A549 (cell line): ENCODE data around the gene PGPEP1.
"Not testable (repeated sequence)": the region's sequence is repeated elsewhere in the genome, so short reads cannot be mapped to it uniquely, and the experiment has no call there.

Source experiments
- CBX2 ChIP-seq: fragments of 200-600 bp; sonication (generic); IDR thresholded peaks from 2 replicates; pipeline ENCODE4 v1.6.1; 2016; ENCODE audit warnings: low read depth, mild to moderate bottlenecking, borderline replicate concordance
- EP300 ChIP-seq, 2 experiments: fragments of >200 bp; sonication (Bioruptor Twin); formaldehyde crosslinking; IDR thresholded peaks; 2 replicates in 1 of 2; 3 replicates in 1 of 2; pipeline ENCODE4 v1.6.1; 2016 to 2017
- PHF8 ChIP-seq: fragments of 200-600 bp; sonication (generic); IDR thresholded peaks from 2 replicates; pipeline ENCODE4 v1.6.1; 2016; ENCODE audit warnings: low read depth, mild to moderate bottlenecking, antibody characterized with exemption, moderate library complexity, borderline replicate concordance
- TF ChIP-seq, protein P1 (sequence below): fragments of >200 bp; sonication (Bioruptor Twin); formaldehyde crosslinking; IDR thresholded peaks from 3 replicates; pipeline ENCODE4 v1.5.1; 2016
- TF ChIP-seq, protein P2 (sequence below): fragments of 200-600 bp; sonication (generic); IDR thresholded peaks from 2 replicates; pipeline ENCODE4 v1.6.1; 2016; ENCODE audit warnings: antibody characterized with exemption, mild to moderate bottlenecking, moderate library complexity

DNA sequence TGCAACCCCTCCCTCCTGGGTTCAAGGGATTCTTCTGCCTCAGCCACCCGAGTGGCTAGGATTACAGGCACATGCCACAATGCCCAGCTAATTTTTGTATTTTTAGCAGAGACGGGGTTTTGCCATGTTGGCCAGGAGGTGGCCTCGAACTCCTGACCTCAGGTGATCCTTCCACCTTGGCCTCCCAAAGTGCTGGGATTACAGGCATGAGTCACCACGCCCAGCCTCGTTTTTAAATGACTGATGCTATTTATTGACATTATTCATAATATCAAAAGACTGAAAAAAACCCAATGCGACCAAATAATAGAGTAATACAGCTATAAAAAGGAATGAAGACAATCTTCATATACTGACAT lies 16.0 kb upstream of the PGPEP1 start:
- not testable (repeated sequence) for TF ChIP-seq CBX2; PHF8; EP300 (IDR thresholded peaks at IDR 0.05)
- TF ChIP-seq, protein P1, sequence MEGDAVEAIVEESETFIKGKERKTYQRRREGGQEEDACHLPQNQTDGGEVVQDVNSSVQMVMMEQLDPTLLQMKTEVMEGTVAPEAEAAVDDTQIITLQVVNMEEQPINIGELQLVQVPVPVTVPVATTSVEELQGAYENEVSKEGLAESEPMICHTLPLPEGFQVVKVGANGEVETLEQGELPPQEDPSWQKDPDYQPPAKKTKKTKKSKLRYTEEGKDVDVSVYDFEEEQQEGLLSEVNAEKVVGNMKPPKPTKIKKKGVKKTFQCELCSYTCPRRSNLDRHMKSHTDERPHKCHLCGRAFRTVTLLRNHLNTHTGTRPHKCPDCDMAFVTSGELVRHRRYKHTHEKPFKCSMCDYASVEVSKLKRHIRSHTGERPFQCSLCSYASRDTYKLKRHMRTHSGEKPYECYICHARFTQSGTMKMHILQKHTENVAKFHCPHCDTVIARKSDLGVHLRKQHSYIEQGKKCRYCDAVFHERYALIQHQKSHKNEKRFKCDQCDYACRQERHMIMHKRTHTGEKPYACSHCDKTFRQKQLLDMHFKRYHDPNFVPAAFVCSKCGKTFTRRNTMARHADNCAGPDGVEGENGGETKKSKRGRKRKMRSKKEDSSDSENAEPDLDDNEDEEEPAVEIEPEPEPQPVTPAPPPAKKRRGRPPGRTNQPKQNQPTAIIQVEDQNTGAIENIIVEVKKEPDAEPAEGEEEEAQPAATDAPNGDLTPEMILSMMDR: not testable (repeated sequence)
- TF ChIP-seq, protein P2, sequence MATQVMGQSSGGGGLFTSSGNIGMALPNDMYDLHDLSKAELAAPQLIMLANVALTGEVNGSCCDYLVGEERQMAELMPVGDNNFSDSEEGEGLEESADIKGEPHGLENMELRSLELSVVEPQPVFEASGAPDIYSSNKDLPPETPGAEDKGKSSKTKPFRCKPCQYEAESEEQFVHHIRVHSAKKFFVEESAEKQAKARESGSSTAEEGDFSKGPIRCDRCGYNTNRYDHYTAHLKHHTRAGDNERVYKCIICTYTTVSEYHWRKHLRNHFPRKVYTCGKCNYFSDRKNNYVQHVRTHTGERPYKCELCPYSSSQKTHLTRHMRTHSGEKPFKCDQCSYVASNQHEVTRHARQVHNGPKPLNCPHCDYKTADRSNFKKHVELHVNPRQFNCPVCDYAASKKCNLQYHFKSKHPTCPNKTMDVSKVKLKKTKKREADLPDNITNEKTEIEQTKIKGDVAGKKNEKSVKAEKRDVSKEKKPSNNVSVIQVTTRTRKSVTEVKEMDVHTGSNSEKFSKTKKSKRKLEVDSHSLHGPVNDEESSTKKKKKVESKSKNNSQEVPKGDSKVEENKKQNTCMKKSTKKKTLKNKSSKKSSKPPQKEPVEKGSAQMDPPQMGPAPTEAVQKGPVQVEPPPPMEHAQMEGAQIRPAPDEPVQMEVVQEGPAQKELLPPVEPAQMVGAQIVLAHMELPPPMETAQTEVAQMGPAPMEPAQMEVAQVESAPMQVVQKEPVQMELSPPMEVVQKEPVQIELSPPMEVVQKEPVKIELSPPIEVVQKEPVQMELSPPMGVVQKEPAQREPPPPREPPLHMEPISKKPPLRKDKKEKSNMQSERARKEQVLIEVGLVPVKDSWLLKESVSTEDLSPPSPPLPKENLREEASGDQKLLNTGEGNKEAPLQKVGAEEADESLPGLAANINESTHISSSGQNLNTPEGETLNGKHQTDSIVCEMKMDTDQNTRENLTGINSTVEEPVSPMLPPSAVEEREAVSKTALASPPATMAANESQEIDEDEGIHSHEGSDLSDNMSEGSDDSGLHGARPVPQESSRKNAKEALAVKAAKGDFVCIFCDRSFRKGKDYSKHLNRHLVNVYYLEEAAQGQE: not testable (repeated sequence)
